ENCODE data around the gene DHRS11.

DHRS11 gene

GRCh38 chr17:36616061-36617029 is 24.7 kb downstream of the DHRS11 start:
- DNase-seq = no peak

GRCh38 chr17:36617773-36618172 is 26.1 kb downstream of the DHRS11 start:
- DNase-seq = no peak

GRCh38 chr17:36623281-36623680 is 31.6 kb downstream of the DHRS11 start:
- DNase-seq = no peak

- no peak for DNase-seq
Measured at GRCh38 chr17:36625188-36625587, 33.5 kb downstream of the DHRS11 start.

GRCh38 chr17:36627101-36627500 is 35.4 kb downstream of the DHRS11 start:
- DNase-seq = no peak

- DNase-seq = no peak
Measured at GRCh38 chr17:36628576-36628975, 36.9 kb downstream of the DHRS11 start.

- DNase-seq = peak in 1 of 2 experiments; percentile 63
Measured at GRCh38 chr17:36629252-36629847, 37.7 kb downstream of the DHRS11 start.

- DNase-seq = no peak
Measured at GRCh38 chr17:36629970-36630502, 38.4 kb downstream of the DHRS11 start.

GRCh38 chr17:36631022-36631421 is 39.3 kb downstream of the DHRS11 start:
- DNase-seq = no peak

- DNase-seq = no peak
Measured at GRCh38 chr17:36632916-36633771, 41.5 kb downstream of the DHRS11 start.

GRCh38 chr17:36640346-36640745 is 48.7 kb downstream of the DHRS11 start:
- no peak for DNase-seq

- no peak for DNase-seq
Measured at GRCh38 chr17:36640836-36641235, 49.2 kb downstream of the DHRS11 start.

- no peak for DNase-seq
Measured at GRCh38 chr17:36641331-36641876, 49.7 kb downstream of the DHRS11 start.

GRCh38 chr17:36641877-36642845 is 50.5 kb downstream of the DHRS11 start:
- no peak for DNase-seq

GRCh38 chr17:36643086-36643685 is 51.5 kb downstream of the DHRS11 start:
- no peak for DNase-seq

- no peak for DNase-seq
Measured at GRCh38 chr17:36645422-36645821, 53.7 kb downstream of the DHRS11 start.

- no peak for DNase-seq
Measured at GRCh38 chr17:36647636-36648035, 56.0 kb downstream of the DHRS11 start.

GRCh38 chr17:36650096-36650775 is 58.6 kb downstream of the DHRS11 start:
- DNase-seq = no peak

Measured in SW 1271 (cell line).